Spleen (tissue), 7 donors: Measurements from ENCODE around the gene KRT7.

ENCODE experiments used
- CTCF ChIP-seq, 11 experiments: fragments of 200-600 bp in 7 of 11; fragments of 450-650 bp in 4 of 11; sonication (generic) in 4 of 11; IDR thresholded peaks in 8 of 11; conservative IDR thresholded peaks in 3 of 11; 1 replicate in 7 of 11; 2 replicates in 4 of 11; pipeline versions ENCODE4 v1.4.0 to v1.8.0; 2016 to 2021; ENCODE audit warnings: antibody characterized with exemption in 11 of 11, inconsistent platforms in 4 of 11, mild to moderate bottlenecking in 1 of 11
- POLR2A ChIP-seq, 3 donors: fragments of 450-650 bp; IDR thresholded peaks; one replicate each; pipeline ENCODE4 v1.5.1; 2017; ENCODE audit warnings: antibody characterized with exemption in 3 of 3, mild to moderate bottlenecking in 1 of 3
- POLR2AphosphoS5 ChIP-seq, 3 donors: sonication (generic); formaldehyde crosslinking; IDR thresholded peaks; one replicate each; pipeline ENCODE4 v1.5.1; 2017; ENCODE audit warnings: antibody characterized with exemption in 3 of 3
- donor health status: DM: no; HTN: no; CAD: no; lungs with moderate emphysema.
- donor health status: DM: no; HTN: no; CAD: no.
- donor health status: DM: no; HTN: no; CAD: no.

DNA sequence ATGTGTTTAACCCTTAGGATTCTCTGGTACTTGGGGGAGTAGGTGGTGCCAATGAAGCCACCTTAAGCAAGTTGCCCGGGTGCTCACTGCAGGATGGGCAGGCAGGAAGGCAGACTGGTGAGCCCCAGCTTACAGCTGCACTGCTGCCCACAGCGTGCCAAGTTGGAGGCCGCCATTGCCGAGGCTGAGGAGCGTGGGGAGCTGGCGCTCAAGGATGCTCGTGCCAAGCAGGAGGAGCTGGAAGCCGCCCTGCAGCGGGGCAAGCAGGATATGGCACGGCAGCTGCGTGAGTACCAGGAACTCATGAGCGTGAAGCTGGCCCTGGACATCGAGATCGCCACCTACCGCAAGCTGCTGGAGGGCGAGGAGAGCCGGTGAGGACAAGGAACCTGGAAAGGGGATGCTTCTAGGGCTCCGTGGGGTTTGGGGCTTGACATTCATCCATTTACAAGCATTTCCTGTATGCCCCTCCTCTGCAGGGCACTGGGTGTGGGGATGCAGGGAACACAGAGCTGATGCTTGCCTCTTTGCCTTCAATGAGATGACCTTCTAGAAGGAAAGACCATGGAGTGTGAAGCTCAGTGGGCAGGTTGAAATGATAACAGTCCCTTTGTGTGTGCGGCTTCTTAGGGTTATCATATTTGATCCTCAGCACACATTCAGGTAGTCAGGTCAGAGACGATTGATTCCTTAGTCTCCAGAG is 12.4 kb downstream of the KRT7 start:
- TF ChIP-seq CTCF (IDR thresholded peaks at IDR 0.05 in 8 of 11, conservative IDR thresholded peaks at IDR 0.05 in 3 of 11) = no peak
- TF ChIP-seq POLR2AphosphoS5 (IDR thresholded peaks at IDR 0.05) = no peak
- no peak for TF ChIP-seq POLR2A (IDR thresholded peaks at IDR 0.05)
